Activated CD4-positive, alpha-beta memory T cell treated with anti-CD3 and anti-CD28 coated beads for 36 hours (primary cell): Measurements from ENCODE around the gene ZFP82. TPM values are rescaled to one million over a fixed set of nuclear protein-coding genes. Genes with fewer than 3 reads are reported as not detected.

ENCODE experiments used
- CTCF ChIA-PET: fragments of 350-600 bp; sonication (Branson Sonifier 250); formaldehyde crosslinking; loops from one replicate; lab custom pipeline; 2021; ENCODE audit warnings: antibody characterized with exemption, inconsistent platforms; lab: Charles Lee
- POLR2A ChIA-PET: fragments of 350-600 bp; sonication (Branson Sonifier 250); formaldehyde crosslinking; loops from one replicate; lab custom pipeline; 2021; ENCODE audit warnings: antibody characterized with exemption; lab: Charles Lee
- DNase-seq: peaks from one replicate; pipeline ENCODE4 v3.0.0-alpha.2; 2020
- H3K27ac Mint-ChIP-seq: one replicate; pipeline ENCODE4 v1.8.0; 2021; ENCODE audit warnings: mixed read lengths
- H3K27me3 Mint-ChIP-seq: one replicate; pipeline ENCODE4 v1.8.0; 2021; ENCODE audit warnings: mixed read lengths
- H3K36me3 Mint-ChIP-seq: one replicate; pipeline ENCODE4 v1.8.0; 2021; ENCODE audit warnings: mixed read lengths
- H3K4me1 Mint-ChIP-seq: one replicate; pipeline ENCODE4 v1.8.0; 2021; ENCODE audit warnings: low read depth, mixed read lengths
- H3K4me3 Mint-ChIP-seq: one replicate; pipeline ENCODE4 v1.8.0; 2021; ENCODE audit warnings: mild to moderate bottlenecking, mixed read lengths
- H3K9me3 Mint-ChIP-seq: one replicate; pipeline ENCODE4 v1.8.0; 2021; ENCODE audit warnings: mixed read lengths
- intact Hi-C: fragments of 100-400 bp; cut with micrococcal nuclease; formaldehyde crosslinking; loops from one replicate; pipeline ENCODE4 v1.15.1; 2023
- total RNA-seq, 2 experiments: library from RNA; stranded (reverse); gene quantifications; one replicate each; pipeline ENCODE4 v1.2.3, GENCODE V29; 2021

ZFP82 gene
- 1 to 10 TPM; 3.7 to 3.9 TPM for total RNA-seq

DNA sequence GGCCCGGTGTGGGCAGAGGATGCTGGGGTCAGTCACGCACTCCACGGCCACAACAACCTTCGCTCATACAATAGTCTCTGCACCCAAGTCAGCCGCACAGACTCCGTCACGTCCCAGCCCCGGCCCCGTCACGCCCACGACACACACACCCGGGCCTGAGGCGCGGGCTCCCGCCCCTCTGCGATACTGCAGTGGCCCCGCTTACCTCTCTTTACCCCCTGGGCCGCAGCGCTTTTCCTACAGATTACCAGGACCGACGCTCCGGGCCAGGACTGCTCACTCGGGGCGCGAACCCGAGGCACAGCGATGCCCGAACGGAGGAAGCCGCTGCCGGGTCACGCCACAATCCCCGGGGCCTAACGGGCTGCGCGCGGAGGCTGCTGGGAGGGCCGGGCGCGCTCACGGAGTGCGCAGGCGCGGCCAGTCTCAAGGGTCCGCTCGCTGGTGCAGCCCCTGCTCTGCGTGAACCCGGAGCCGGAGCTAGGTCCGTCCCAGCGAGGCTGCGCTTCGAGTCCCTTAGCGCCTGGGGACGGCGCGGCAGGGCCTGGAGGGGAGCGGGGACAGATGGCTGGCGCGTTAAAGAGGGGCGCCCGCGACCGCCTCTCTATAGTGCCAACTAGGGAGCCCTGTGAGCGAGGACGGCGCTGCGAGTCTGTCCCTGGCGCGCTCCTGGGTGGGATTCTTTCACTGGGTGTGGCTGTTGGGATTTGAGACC, at the start of gene ZFP82:
Gene ZFP82 (minus strand): TSS at position 358 of the 715 bp plus-strand sequence. CDS start 8,855 bp downstream, outside the sequence.
- intact Hi-C loops = loop anchor here (1.0 to 5.0 kb wide), 4 partner anchors 41 to 268 kb away; partner anchors contain the start of genes ZFP14, ZNF260, ZNF566 and ZNF567
- POLR2A ChIA-PET = interaction anchor here (1.5 kb wide), 1 partner anchor 40 kb away, joined by 5 read pairs; the partner anchor contains the start of gene ZFP14
- H3K9me3 Mint-ChIP-seq = peaks cover 35% of the 10 kb centered on the region
- H3K36me3 Mint-ChIP-seq = peaks cover 53% of the 10 kb centered on the region
- peak within 1 kb of the TSS; percentile 91 for H3K4me3 Mint-ChIP-seq
- peak within 1 kb of the TSS; percentile 89 for H3K27ac Mint-ChIP-seq
- peak; percentile 83 for DNase-seq
- peaks cover 15% of the 10 kb centered on the region for H3K27me3 Mint-ChIP-seq
- CTCF ChIA-PET = no interaction called here
- H3K4me1 Mint-ChIP-seq = peaks cover 26% of the 10 kb centered on the region

DNA sequence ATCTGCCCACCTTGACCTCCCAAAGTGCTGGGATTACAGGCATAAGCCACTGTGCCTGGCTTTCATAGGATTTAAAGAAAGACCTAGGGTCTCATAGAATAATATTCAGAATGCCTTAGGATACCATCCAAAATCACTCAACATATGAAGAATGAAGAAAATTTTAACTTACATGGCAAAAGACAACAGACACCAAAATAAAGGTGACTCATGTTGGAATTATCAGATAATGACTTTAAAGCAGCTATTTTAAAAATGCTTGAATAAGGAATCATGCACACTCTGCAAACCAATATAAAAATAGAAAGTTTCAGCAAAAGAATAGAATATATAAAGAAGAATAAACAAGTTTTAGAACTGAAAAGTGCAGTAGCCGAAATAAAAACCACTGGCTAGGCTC, 41.6 kb upstream of the ZFP82 start:
- DNase-seq = no peak

DNA sequence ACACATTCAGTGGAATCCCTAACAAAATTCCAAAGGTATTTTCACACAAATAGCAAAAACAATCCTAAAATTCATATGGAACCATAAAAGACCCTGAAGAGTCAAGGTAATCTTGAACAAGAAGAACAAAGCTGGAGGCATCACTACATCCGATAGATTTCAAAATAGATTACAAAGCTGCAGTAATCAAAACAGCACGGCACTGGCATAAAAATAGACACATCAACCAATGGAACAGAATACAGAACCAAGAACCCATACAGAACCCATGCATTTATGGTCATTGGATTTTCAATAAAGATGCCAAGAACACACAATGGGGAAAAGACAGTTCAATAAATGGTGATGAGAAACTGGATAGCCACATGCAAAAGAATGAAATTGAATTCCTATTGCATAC, 38.4 kb upstream of the ZFP82 start:
- Mint-ChIP-seq H3K36me3 (peaks cover 78% of the 10 kb centered on the region), H3K4me3 (no peak overlapping the region), H3K27me3 (no peaks in the 10 kb centered on the region), H3K9me3 (peaks cover 69% of the 10 kb centered on the region), H3K27ac (no peak overlapping the region), H3K4me1 (no peaks in the 10 kb centered on the region)
- no peak for DNase-seq
- ChIA-PET CTCF (no interaction called here), POLR2A (no interaction called here)
- intact Hi-C loops = no loop called here

More for the DNA sequence above, 41.6 kb upstream of the ZFP82 start:
- ChIA-PET POLR2A (no interaction called here), CTCF (no interaction called here)
- Mint-ChIP-seq H3K4me1 (no peaks in the 10 kb centered on the region), H3K4me3 (no peak overlapping the region), H3K27ac (no peak overlapping the region), H3K36me3 (peaks cover 65% of the 10 kb centered on the region), H3K27me3 (no peaks in the 10 kb centered on the region), H3K9me3 (peaks cover 58% of the 10 kb centered on the region)
- intact Hi-C loops = no loop called here

DNA sequence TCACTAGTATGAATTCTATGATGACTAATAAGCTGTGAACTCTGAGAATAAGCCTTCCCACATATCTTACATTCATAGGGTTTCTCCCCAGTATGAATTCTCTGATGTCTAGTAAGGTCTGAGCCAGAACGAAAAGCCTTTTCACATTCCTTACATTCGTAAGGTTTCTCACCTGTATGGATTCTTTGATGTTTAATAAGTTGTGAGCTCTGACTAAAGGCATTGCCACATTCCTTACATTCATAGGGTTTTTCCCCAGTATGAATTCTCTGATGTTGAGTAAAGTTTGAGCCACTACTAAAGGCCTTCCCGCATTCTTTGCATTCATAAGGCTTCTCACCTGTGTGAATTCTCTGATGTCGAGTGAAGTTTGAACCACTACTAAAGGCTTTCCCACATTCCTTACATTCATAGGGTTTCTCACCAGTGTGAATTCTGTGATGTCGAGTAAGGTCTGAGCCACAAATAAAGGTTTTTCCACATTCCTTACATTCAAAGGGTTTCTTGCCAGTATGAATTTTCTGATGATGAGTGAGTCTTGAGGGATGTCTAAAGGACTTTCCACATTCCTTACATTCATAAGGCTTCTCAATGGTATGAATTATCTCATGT, 30.7 kb upstream of the ZFP82 start:
- H3K4me1 Mint-ChIP-seq = no peaks in the 10 kb centered on the region
- CTCF ChIA-PET = no interaction called here
- DNase-seq = no peak
- no peak overlapping the region for H3K4me3 Mint-ChIP-seq
- intact Hi-C loops = no loop called here
- no peak overlapping the region for H3K27ac Mint-ChIP-seq
- H3K9me3 Mint-ChIP-seq = peaks cover 72% of the 10 kb centered on the region
- POLR2A ChIA-PET = no interaction called here
- no peaks in the 10 kb centered on the region for H3K27me3 Mint-ChIP-seq
- peaks cover 76% of the 10 kb centered on the region for H3K36me3 Mint-ChIP-seq

DNA sequence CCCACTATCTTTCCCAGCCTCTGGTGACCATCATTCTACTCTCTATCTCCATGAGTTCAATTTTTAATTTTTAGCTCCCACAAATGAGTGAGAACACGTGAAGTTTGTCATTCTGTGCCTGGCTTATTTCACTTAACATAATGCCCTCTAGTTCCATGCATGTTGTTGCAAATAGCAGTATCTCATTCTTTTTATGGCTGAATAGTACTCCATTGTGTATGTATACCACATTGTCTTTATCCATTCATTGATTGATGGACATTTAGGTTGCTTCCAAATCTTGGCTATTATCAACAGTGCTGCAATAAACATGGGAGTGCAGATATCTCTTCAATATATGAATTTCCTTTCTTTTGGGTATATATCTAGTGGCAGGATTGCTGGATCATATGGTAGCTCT, 22.9 kb upstream of the ZFP82 start:
- Mint-ChIP-seq H3K4me1 (no peaks in the 10 kb centered on the region), H3K27me3 (no peaks in the 10 kb centered on the region), H3K9me3 (peaks cover 55% of the 10 kb centered on the region), H3K4me3 (no peak overlapping the region), H3K36me3 (peaks cover 26% of the 10 kb centered on the region), H3K27ac (no peak overlapping the region)
- intact Hi-C loops = no loop called here
- POLR2A ChIA-PET = no interaction called here
- DNase-seq = no peak
- CTCF ChIA-PET = no interaction called here

DNA sequence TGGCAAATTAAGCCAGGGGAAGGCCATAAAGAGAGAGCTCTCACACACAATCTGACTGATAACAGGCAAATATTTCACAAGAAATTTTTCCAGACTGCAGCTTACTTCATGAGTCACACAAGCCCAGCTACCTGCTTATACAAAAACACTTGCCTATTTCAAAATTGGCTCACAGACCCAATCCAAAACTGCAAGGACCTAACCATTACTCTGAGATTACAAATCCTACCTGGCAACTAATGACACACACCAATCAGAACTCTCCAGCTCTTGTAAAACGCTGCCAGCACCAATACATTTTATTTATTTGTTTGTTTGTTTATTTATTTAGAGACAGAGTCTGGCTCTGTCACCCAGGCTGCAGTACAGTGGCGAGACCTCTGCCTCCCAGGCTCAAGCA, 18.1 kb upstream of the ZFP82 start:
- Mint-ChIP-seq H3K36me3 (peaks cover 8% of the 10 kb centered on the region), H3K27ac (no peak overlapping the region), H3K9me3 (peaks cover 45% of the 10 kb centered on the region), H3K4me1 (no peaks in the 10 kb centered on the region), H3K27me3 (no peaks in the 10 kb centered on the region), H3K4me3 (no peak overlapping the region)
- CTCF ChIA-PET = no interaction called here
- intact Hi-C loops = no loop called here
- DNase-seq = no peak
- POLR2A ChIA-PET = no interaction called here

DNA sequence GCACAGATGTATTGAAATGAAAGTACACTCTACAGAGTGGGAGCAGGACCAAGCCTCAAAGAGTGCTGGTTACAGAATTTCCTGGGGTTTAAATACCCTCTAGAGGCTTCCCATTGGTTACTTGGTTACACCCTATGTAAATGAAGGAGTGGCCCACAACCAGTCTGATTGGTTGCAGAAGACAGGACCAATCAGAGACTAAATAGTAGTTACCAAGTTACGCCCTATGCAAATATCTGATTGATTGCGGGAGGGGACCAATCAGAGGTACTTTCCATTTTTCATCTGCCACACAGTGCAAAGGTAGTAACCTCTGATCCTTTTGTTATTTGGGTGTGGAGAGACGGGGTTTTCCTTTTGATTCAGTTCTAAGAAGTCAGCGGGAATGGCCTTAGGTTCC, 5.5 kb upstream of the ZFP82 start:
- H3K9me3 Mint-ChIP-seq = peaks cover 31% of the 10 kb centered on the region
- ChIA-PET POLR2A (no interaction called here), CTCF (no interaction called here)
- H3K36me3 Mint-ChIP-seq = peaks cover 30% of the 10 kb centered on the region
- H3K27me3 Mint-ChIP-seq = peaks cover 25% of the 10 kb centered on the region
- DNase-seq = no peak
- intact Hi-C loops = no loop called here
- H3K4me3 Mint-ChIP-seq = no peak overlapping the region
- H3K4me1 Mint-ChIP-seq = peaks cover 8% of the 10 kb centered on the region
- no peak overlapping the region for H3K27ac Mint-ChIP-seq

DNA sequence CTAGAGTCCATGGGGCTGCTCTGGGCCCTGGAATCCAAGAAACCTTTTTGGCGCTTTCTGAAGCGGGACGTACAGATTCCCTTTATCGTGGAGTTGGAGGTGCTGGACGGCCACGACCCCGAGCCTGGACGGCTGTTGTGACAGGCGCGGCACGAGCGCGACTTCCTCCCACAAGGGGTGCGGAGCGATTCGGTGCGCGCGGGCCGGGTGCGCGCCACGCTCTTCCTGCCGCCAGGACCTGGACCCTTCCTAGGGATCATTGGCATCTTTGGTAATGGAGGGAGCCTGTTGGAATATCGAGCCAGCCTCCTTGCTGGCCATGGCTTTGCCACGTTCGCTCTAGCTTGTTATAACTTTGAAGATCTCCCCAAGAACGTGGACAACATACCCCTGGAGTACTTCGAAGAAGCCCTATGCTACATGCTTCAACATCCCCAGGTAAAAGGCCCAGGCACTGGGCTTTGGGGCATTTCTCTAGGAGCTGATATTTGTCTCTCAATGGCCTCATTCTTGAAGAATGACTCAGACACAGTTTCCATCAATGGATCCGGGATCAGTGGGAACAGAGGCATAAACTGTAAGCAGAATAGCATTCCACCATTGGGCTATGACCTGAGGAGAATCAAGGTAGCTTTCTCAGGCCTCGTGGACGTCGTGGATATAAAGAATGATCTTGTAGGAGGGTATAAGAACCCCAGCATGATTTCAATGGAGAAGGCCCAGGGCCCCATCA, 3.5 kb upstream of the ZFP82 start:
- peak overlapping the region; percentile 37 for H3K4me3 Mint-ChIP-seq
- H3K27ac Mint-ChIP-seq = no peak overlapping the region
- peaks cover 44% of the 10 kb centered on the region for H3K36me3 Mint-ChIP-seq
- H3K9me3 Mint-ChIP-seq = peaks cover 33% of the 10 kb centered on the region
- no peak for DNase-seq
- POLR2A ChIA-PET = no interaction called here
- peaks cover 25% of the 10 kb centered on the region for H3K27me3 Mint-ChIP-seq
- peaks cover 23% of the 10 kb centered on the region for H3K4me1 Mint-ChIP-seq
- intact Hi-C loops = no loop called here
- CTCF ChIA-PET = no interaction called here

DNA sequence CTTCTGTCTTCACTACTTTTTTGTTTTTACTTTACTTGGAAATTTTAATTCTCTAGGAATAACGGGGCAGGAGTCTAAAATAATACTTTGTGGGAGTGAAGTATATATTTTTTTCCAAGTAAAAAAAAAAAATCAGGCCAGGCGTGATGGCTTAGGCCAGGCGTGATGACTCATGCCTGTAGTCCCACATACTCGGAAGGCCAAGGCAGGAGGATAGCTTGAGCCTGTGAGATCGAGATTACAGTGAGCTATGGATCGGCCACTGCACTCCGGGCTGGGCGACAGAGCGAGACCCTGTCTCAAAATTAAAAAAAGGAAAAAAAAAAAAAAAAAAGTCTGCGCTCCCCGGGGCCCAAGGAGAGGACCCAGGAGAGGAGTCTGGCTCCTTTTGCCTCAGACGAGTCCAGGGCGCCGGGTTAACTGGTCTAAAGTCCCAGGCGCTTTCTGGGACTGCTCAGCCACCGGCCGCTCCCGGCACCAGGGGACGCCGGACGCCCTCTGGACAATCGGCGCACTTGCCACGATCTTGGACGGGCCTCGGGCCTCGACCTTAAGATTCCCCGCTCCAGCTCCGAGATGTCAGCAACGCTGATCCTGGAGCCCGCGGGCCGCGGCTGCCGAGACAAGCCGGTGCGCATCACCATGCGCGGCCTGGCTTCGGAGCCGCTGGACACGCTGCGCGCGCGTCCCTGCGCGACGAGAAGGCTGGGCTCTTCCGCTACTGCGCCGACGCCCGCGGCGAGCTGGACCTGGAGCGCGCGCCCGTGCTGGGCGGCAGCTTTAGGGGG, 2.7 kb upstream of the ZFP82 start:
- H3K27me3 Mint-ChIP-seq = peaks cover 25% of the 10 kb centered on the region
- H3K4me3 Mint-ChIP-seq = no peak overlapping the region
- intact Hi-C loops = no loop called here
- no peak overlapping the region for H3K27ac Mint-ChIP-seq
- no peak for DNase-seq
- peaks cover 24% of the 10 kb centered on the region for H3K4me1 Mint-ChIP-seq
- peaks cover 45% of the 10 kb centered on the region for H3K36me3 Mint-ChIP-seq
- ChIA-PET POLR2A (no interaction called here), CTCF (no interaction called here)
- peaks cover 31% of the 10 kb centered on the region for H3K9me3 Mint-ChIP-seq

DNA sequence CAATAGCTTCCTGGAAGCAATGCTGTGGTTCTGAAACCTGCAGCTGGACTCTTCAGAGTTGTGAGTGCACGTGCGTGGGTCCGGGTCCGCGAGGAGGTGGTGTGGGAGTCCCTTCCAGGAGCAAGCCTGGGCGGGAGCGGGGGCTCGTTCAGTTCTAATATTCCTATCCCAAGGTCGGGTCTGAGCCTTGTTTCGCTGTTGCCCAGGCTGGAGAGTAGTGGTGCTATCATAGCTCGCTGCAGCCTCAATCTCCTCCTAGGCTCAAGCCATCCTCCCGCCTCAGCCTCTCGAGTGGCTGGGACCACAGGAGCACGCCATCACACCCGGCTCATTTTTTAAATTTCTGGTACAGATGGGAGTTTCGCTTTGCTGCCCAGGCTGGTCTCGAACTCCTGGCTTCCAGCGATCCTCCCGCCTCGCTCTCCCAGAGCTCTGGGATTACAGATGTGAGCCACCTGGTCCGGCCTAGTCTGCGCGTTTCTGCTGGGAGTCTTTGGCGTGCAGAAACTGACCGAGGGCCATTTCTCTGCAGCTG, 625 bp downstream of the ZFP82 start:
- intact Hi-C loops = loop anchor here (1.0 to 5.0 kb wide), 4 partner anchors 41 to 269 kb away; partner anchors contain the start of genes ZFP14, ZNF260, ZNF566 and ZNF567
- CTCF ChIA-PET = no interaction called here
- H3K27ac Mint-ChIP-seq = peak overlapping the region; percentile 89
- H3K9me3 Mint-ChIP-seq = peaks cover 40% of the 10 kb centered on the region
- peaks cover 26% of the 10 kb centered on the region for H3K4me1 Mint-ChIP-seq
- H3K4me3 Mint-ChIP-seq = peak overlapping the region; percentile 91
- POLR2A ChIA-PET = interaction anchor here (1.5 kb wide), 1 partner anchor 39 kb away, joined by 5 read pairs; the partner anchor contains the start of gene ZFP14
- peaks cover 59% of the 10 kb centered on the region for H3K36me3 Mint-ChIP-seq
- peaks cover 15% of the 10 kb centered on the region for H3K27me3 Mint-ChIP-seq
- peak; percentile 22 for DNase-seq

DNA sequence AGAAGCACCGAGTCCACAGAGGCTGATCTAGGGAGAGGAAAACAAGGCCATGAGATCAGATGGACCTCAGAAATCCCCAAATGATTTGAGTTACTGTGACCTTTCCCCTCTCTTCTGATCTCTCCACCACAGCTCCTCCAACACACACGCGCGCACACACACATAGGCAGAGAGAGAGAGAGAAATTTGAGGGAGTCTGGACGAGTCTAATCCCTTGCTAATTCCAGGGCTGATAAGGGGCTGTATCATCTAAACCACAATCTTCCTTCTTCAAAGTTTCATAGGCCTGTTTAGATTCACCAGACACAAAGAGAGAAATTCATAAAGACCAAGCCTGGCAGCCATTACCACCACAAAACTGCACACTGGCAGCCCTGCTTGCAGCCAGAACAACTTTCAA, 8.6 kb downstream of the ZFP82 start:
- H3K4me3 Mint-ChIP-seq = no peak overlapping the region
- POLR2A ChIA-PET = no interaction called here
- no peaks in the 10 kb centered on the region for H3K27me3 Mint-ChIP-seq
- CTCF ChIA-PET = no interaction called here
- peaks cover 56% of the 10 kb centered on the region for H3K9me3 Mint-ChIP-seq
- intact Hi-C loops = no loop called here
- H3K27ac Mint-ChIP-seq = no peak overlapping the region
- H3K4me1 Mint-ChIP-seq = no peaks in the 10 kb centered on the region
- peaks cover 71% of the 10 kb centered on the region for H3K36me3 Mint-ChIP-seq
- DNase-seq = no peak
